NOMO-1 (cell line): ENCODE results near the gene GPC3.
"Not testable (repeated sequence)": the region's sequence is repeated elsewhere in the genome, so short reads cannot be mapped to it uniquely, and the experiment has no call there.

Source experiments
- DNase-seq, 2 experiments: peaks; one replicate each; lab custom pipeline; 2025; ENCODE audit not compliant: unreplicated experiment in 2 of 2; lab: John Stamatoyannopoulos, UW

Gene GPC3

DNA sequence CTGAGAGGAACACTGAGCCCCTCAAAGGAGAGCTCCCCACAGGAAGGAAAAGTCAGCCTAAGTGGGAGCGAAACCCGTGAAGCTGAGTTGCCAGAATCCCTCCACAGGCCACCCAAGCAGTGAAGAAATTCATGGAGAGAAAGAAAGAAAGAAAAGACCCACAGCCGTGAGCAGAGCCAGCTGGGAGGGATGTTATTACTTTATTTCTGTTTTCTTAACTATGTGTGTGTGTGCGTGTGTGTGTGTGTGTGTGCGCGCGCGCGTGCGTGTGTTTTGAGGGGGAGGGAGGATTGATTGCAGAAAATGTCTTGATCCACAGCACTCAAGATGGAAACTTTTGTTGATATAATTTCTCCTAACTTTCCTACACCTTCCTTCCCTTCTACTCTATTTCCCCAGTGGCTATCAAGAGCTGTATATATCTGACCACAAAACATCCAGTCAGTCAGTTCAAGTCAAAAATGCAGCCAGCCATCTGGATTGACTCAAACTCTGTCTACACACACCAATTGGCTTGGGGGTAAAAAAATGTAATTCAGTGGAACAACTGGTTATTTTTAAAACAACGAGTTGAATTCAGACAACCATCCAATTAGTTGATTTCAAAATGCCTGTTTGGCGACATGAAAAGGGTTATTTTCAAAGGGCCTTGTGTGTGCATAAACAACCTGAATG is 13.8 kb upstream of the GPC3 start:
- DNase-seq: no peak

DNA sequence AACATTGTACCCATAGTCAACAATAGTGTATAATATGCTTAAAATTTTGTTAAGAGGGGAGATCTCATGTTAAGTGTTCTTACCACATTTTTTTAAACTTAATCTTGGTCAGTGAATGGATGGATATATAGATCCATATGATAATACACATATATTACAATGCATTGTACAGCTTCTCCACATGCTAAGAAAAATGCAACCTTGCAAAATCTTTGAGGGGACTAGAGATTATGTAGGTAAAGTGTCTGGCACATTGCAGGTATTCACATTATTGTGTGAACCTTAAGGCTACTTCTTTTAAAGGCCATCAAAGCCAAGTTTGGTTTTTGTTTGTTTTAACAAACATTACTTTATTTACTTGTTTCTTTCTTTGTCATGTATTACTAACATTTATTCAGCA is 10.4 kb upstream of the GPC3 start:
- DNase-seq: no peak

- no peak for DNase-seq
These were observed 9.2 kb upstream of the GPC3 start for GRCh38 chrX:133994576-133994975.

DNA sequence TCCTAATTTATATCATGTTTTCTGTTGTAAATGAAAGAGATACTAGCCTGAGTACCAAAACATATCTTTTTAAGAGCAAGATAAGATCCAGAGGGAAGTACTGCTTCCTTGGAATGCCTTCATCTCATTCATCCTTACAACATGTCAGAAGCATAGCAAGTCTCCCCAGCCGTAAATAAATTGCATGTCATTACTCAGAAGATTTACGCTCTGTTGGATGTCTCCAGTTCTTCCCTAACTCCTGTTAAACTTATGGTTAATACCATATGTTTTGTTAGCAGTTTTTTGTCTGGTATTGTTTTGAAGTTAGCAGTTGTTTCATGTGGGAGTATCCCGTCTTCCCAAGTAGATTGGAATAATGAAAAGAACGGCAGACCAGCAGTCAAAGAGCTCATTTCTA is 7.5 kb upstream of the GPC3 start:
- DNase-seq: no peak

GRCh38 chrX:133991814-133992213 is 6.4 kb upstream of the GPC3 start:
- no peak for DNase-seq

DNA sequence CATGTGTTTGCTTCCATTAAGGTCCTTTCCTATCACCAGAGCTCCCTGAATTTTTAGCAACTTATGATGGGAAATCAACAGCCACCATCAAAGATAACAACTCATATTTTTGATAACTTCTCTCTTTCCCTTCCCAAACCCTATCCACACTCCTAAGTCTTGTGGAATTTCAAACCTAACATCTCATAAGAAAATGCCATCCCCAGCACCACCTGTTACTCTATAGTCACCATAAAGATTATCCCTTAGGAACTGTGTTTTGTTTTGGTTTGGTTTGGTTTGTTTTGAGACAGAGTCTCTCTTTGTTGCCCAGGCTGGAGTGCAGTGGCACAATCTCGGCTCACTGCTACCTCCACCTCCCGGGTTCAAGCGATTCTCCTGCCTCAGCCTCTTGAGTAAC is 5.7 kb upstream of the GPC3 start:
- not testable (repeated sequence) for DNase-seq

GRCh38 chrX:133989993-133990392 is 4.6 kb upstream of the GPC3 start:
- no peak for DNase-seq

DNA sequence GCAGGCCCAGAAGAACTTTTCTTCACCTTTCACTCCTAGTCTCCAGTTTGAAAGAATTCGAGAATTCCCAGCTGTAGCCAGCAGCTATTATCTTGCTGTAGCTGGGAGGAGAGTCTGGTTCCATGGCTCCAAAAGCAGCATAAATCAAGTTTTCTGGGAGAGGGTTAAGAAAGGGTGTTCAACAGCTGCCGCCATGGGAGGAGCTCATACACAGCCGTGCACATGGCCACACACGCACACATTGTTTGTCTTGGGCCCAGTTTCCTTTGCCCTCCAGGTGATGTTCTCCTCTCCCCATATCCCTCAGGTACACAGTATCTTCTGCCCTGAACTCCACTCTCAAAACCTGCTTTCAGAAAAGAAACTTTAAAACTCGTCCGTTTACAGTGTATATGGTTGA is 4.1 kb upstream of the GPC3 start:
- no peak for DNase-seq

GRCh38 chrX:133988010-133988409 is 2.6 kb upstream of the GPC3 start:
- DNase-seq: no peak

GRCh38 chrX:133987188-133987587 is 1.8 kb upstream of the GPC3 start:
- DNase-seq: no peak

DNA sequence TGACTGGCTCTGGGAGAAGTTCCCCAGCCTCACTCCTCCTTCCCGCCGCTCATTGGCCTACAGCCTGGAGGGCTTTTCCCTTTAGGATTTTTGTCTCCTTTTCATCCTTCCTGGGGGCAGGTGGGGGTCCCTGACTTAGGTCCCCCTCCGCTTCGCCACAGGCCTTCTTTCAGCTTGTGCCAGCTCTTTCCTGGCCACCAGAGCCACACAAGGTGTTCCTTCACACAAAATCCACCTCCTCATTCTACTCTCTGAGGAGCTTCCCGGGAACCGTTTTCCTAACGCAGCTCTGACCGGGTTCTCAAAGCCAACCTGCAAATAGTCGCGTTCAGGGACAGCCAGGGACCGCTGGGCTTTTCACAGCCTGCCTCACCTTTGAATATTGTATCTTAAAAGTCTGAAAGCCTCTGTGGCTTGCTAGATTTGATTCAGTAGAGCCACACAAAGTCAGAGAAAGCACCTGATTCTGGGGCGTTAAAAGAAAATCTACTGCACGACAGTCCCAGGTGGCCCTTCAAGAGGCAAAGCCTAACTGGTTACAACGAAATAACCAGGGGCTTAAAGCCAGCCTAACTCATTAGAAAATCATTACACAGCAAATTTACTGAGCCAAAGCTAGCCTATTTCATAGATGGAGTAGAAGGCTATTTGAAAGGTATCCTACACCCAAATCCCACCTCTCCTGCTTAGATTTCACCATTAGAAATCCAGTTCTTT is 731 bp upstream of the GPC3 start:
- DNase-seq: no peak

DNA sequence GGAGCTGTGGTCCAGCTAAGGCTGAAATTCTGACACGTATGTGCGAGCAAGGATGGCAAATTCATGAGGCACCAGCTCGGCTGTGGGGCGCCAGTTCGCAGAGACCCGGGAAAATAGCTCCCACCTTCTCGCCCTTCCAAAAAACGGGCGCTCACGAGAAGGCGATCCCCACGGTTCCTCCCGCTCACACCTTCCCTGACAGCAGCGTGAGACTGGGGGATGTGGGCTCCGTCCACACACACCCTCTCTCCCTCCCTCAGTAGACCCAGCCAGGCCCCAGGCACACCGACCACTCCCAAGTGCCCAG is 584 bp downstream of the GPC3 start:
- DNase-seq: no peak

DNA sequence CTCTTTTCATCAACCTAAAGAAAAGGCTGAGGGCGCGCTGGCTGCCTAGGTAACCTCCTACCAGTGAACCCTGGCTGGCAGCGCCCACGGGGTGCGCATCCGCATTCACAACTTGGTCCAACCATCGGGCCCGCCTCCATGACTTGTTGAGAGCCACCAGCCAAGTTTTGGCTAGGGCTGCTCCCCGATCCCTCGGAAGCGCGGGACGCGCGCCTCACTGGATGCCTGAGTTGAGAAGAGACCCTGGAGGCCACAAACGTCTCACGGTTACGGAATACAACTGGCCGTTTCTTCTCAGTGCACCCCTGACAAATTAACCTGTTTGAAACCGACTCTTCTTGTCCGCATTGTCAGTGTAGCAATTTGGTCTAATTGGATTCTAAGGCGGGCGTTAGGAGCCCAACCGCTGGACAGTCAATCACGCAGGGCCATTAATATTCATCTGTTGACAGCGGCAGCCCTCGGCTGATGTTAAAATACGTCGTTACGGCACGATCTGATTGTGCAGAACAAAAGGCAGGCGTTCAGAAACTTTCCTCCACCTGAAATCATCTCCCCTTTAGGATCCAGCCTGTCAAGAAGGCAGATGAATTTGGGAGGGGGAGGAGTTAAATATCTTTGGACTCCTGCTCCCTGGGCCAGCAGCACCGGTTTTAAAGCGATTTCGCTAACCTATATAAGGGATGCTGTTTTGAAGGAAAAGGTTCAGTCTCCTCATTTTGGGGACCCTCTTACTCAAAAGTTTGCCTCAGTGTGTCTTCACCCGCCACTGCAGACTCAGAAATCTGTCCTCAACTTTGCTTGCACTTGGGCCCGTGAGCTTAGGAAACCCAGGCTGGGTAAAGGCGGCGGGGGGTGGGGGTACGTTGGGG is 1.2 kb downstream of the GPC3 start:
- DNase-seq: no peak

DNA sequence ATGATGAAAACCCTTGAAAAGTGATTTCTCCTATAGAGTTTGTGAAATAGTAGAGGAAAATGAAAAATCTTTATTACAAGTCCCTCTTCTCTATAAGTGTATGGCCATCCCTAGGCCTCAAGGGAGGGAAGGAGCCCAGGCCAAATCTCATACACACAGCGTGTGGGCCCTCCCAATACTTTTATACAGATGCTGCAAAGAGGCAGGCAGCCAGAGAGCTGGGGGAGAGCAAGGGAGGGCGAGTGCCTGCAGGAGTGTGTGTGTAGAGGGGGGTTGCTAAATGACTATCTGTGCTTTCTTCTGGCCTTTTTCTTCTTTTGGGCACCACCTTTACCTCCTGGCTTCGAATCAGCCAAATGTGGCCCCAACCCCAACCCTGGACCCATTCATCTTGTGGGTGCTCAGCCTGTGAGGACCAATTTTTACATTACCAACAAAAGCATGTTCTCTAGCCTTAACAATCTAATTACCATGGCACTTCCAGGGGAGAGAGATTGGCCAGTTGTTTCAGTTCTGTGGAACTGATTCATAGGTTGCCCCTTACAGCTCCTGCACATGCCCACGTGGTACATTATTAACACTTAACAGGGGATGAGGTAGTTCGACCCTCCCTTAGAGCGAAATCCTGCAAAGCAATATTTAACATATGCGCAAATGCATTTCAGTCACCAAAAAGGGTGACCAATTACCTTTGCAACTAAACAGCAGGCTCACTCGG is 2.0 kb downstream of the GPC3 start:
- no peak for DNase-seq

DNA sequence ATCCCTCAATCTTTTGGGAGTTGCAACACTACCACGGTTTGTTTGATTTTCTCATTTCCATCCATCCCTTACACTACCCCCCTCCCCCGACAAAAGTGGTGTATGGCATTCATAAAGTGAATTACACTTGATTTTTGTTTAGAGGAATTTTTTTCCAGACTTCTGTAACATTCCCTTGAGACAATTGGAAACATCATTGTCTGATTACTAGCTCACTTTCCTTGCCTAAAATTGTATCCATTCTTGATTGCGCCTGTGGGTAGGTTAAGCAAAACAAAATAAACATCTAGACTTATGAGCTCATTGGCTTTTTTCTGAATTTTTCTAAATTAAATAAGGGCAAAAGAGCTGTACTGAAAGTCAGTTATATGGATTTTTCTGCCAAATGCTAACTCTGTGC is 3.5 kb downstream of the GPC3 start:
- DNase-seq: no peak

- no peak for DNase-seq
These were observed 4.4 kb downstream of the GPC3 start for GRCh38 chrX:133980832-133981588.

- DNase-seq: no peak
These were observed 5.0 kb downstream of the GPC3 start for GRCh38 chrX:133980406-133980805.

DNA sequence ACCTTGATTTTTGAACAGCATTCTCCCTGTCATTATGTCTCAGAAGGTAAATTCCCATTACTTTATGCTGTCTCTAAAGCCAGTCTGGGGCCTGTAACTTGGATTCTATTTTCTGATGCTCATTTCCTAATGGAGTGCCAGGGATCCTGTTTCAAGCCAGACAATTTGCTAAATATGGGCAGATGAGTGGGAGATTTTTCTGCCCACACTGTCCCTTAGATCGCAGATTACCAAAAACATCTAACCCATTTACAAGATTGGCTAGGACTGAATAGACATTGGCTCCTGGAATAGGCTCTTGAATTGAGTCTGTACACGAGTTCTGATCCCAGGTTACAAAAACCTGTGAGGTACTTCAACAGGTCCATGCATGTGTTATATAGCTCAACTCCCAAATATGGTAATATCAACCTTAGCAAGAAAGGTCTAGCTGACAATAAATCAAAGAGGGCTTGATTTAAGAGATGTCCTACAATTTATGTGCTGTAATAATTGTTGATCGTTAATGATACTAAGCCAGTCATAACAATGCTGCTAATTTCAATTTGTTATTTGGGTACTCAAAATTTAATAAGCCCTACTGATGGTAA is 5.7 kb downstream of the GPC3 start:
- DNase-seq: no peak

- no peak for DNase-seq
These were observed 11.7 kb downstream of the GPC3 start for GRCh38 chrX:133973704-133974103.

GRCh38 chrX:133972916-133973315 is 12.5 kb downstream of the GPC3 start:
- no peak for DNase-seq
